Uterus (tissue), 2 donors: ENCODE data around the gene ZDHHC12.

Source experiments
- CTCF ChIP-seq, 4 experiments: fragments of 200-600 bp in 2 of 4; fragments of 450-650 bp in 2 of 4; sonication (generic) in 2 of 4; IDR thresholded peaks; one replicate each; pipeline ENCODE4 v1.5.1; 2016 to 2019; ENCODE audit warnings: antibody characterized with exemption in 4 of 4, mild to moderate bottlenecking in 2 of 4, moderate library complexity in 1 of 4
- POLR2A ChIP-seq, 2 donors: fragments of 450-650 bp; IDR thresholded peaks; one replicate each; pipeline ENCODE4 v1.6.1; 2016; ENCODE audit warnings: antibody characterized with exemption in 2 of 2, mild to moderate bottlenecking in 1 of 2, moderate library complexity in 1 of 2

- TF ChIP-seq CTCF (IDR thresholded peaks at IDR 0.05) (no peak), POLR2A (IDR thresholded peaks at IDR 0.05) (no peak)
These were observed 11.4 kb upstream of the ZDHHC12 start for GRCh38 chr9:128735373-128735772.
